Omental fat pad (tissue), 4 donors: ENCODE results near the gene NYNRIN. TPM values are rescaled to one million over a fixed set of nuclear protein-coding genes. Genes with fewer than 3 reads are reported as not detected.

Experiments used
- ATAC-seq: fragments of 150-250 bp; one replicate; pipeline ENCODE4 v1.9.1; 2016; ENCODE audit warnings: mild to moderate bottlenecking, moderate library complexity; ENCODE audit not compliant: low FRiP score
- DNase-seq: peaks from one replicate; pipeline ENCODE4 v3.0.0-alpha.2; 2019; ENCODE audit warnings: low spot score
- total RNA-seq, 4 donors: library from RNA; depleted of rRNA; stranded (reverse); fragments of >200 nt; gene quantifications; one replicate each; pipeline ENCODE4 v1.1.0, GENCODE V29; 2016
- TF ChIP-seq, protein P1 (sequence below), 3 donors: fragments of 450-650 bp; IDR thresholded peaks; one replicate each; pipeline ENCODE4 v1.5.1; 2016 to 2017; ENCODE audit warnings: antibody characterized with exemption in 3 of 3, mild to moderate bottlenecking in 3 of 3, moderate library complexity in 2 of 3

The NYNRIN gene
- total RNA-seq, 4 donors from 2014 or later = 4.6 to 24.9 (median 13.0) TPM

DNA sequence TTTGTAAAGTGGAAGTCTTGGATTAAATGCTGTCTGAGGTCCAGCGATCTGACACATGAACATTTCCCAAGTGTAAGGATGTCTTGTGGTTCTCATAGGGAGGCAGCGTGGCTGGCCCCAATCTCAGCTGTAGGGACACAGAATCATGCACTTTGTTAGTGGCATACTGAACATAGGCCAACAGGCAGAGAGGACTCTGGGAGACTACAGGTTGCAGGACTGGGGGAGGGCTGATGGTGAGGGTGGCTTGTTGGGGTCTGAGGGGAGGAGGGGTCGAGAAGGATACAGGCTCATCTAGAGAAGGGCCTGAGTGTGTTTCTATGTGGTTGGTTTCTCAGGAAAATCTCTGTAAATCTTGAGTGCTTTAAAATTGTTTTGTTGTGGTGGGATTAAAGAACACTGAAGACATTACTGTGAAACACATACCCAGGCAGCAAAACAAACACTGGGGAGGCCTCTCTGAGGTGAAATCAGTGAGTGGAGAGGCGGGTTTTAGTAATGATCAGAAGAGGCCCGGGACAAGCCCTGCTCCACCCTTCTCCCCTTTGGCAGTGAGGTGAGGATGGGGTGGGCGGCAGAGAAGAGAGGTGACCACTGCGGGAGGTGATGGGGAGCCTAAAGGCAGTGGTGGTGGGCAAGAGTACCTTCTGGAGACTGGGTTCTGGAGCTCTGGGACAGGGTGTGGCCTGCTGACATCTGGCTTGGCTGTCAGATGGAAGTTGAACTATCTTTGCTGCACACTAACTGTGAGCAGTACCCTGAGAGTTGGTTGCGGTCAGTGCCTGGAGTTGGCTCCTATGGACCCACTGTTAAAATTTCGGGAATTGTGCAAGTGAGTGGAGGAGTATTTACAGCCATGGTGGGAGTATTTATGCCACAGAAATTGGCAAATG, 3.3 kb downstream of the NYNRIN start:
- DNase-seq = no peak
- ATAC-seq = no peak
- TF ChIP-seq, protein P1, sequence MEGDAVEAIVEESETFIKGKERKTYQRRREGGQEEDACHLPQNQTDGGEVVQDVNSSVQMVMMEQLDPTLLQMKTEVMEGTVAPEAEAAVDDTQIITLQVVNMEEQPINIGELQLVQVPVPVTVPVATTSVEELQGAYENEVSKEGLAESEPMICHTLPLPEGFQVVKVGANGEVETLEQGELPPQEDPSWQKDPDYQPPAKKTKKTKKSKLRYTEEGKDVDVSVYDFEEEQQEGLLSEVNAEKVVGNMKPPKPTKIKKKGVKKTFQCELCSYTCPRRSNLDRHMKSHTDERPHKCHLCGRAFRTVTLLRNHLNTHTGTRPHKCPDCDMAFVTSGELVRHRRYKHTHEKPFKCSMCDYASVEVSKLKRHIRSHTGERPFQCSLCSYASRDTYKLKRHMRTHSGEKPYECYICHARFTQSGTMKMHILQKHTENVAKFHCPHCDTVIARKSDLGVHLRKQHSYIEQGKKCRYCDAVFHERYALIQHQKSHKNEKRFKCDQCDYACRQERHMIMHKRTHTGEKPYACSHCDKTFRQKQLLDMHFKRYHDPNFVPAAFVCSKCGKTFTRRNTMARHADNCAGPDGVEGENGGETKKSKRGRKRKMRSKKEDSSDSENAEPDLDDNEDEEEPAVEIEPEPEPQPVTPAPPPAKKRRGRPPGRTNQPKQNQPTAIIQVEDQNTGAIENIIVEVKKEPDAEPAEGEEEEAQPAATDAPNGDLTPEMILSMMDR (IDR thresholded peaks at IDR 0.05) = no peak

DNA sequence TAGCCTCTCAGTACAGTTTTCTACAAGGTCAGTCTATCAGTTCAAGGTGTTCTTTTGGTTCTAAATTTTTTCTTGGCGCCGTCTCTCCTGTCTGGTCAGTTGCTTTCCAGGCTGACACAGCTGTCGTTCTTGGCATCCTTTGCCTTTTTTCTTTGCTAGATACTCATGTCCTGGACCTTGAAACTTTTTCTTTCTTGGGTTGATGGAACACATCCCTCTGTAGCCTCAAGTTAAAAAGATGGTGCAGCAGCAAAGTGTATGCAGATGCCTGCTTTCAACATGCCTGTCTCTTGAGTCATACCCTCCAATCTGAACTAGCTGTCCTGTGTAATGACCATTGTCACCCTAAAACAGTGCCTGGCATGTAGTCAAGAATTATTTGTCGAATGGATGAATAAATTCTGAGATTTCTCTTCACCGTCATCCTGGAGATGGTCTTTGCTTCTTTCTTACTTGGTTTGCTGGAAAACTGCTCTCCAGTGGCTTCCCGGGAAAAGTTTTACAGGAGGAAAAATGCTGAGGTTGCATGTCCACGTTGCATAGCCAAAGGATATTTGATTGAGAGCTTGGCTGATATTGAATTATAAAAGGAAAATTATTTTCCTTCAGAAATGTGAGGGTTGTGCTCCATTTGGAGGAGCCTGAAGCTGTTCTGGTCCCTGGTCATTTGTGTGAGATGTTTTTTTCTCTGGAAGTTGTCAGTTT, 4.6 kb downstream of the NYNRIN start:
- TF ChIP-seq, protein P1 (IDR thresholded peaks at IDR 0.05) = no peak
- ATAC-seq = no peak
- no peak for DNase-seq

DNA sequence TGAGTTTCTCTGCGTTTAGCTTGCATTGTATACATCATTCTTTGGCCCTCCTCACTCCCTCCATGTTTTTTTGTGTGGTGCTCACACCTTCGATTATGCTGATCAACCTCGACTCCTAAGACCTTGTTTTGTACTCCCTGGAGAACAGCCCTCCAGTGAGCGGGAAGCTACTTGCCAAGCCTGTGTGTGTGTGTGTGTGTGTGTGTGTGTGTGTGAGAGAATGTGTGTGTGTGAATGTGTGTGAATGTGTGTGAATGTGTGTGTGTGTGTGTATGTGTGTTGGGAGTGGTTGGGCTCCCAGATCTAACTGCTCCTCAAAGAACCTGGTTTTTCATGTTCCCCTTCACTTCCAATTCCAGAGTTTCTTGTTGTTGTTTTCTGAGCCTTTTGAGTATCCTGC, 6.0 kb downstream of the NYNRIN start:
- ATAC-seq = no peak
- TF ChIP-seq, protein P1 (IDR thresholded peaks at IDR 0.05) = no peak
- no peak for DNase-seq

DNA sequence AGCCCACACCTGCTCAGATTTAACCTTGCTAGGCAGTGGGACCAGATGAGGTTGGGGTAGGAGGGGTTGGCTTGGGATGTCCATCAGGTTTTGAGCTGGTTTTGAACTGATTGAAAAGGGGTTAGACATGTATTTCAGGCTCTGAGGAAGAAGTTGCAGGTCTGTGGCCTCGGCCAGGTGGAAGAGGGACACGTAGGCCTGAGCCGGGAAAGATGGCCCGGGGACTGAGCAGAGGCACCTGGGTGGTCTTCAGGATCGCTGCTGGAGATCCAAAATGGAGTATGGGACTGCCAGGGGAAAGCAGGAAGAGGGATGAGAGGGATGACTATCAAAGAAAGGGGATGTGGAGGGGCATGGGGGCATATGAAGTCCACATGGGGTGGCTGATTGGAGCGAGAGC, 7.6 kb downstream of the NYNRIN start:
- DNase-seq (no peak), ATAC-seq (no peak)
- TF ChIP-seq, protein P1 (IDR thresholded peaks at IDR 0.05) = no peak

DNA sequence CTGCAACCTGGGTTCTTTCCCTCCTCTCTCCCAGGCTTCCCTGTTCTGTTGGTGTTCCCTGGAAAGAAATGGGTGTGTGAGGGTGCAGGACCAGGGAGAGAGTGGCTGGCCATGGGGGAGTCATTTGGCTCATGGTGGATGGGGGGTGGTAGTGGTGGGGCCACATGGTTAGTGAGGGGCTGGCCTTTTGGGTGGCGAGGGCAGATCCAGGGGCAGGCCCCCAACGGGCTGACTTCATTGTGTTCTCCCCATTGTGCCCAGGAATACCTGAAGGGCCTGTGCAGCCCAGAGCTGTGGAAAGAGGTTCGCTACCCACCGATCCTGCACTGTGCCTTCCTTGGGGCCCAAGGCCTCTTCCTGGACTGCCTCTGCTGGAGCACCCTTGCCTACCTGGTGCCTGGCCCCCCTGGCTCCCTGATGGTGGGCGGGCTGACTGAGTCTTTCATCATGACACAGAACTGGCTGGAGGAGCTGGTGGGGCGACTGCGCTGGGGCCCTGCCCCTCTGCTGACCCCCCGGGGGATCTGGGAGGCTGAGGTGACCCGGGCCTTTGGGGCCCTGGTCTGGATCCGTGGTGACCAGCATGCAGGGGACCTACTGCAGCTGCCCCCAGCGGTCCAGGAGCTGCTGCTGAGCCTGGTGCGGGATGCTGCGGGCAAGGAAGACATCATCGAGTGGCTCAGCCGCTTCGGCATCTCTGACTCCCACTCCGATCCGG, 9.0 kb downstream of the NYNRIN start:
- TF ChIP-seq, protein P1 (IDR thresholded peaks at IDR 0.05) = no peak
- DNase-seq (no peak), ATAC-seq (no peak)

DNA sequence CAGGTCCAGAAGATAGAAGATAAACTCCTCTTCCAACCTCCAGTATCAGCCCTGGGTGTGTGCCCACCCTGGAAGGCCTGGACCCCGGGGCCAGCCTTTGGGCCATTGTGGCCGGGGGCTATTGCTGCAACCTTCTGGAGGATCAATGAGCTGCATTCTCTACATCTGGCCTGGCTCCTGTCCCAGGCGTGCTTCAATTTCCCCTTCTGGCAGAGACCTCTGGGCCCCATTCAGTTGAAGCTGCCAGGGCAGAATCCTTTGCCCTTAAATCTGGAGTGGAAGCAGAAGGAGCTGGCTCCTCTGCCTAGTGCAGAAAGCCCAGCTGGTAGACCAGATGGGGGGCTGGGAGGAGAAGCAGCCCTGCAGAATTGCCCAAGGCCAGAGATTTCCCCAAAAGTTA, 10.0 kb downstream of the NYNRIN start:
- ATAC-seq (no peak), DNase-seq (no peak)
- TF ChIP-seq, protein P1 (IDR thresholded peaks at IDR 0.05) = no peak
